GM11168 (cell line): ENCODE results near the gene MAMDC2.

ENCODE experiments used
- in situ Hi-C: fragments of 300-500 bp; cut with MboI; formaldehyde crosslinking; loops from one replicate; pipeline ENCODE4 v1.12.0; 2022; ENCODE audit warnings: low sequenced_read_pairs; ENCODE audit not compliant: unreplicated experiment

Gene MAMDC2

GRCh38 chr9:70125621-70126263, 82.1 kb downstream of the MAMDC2 start:
- in situ Hi-C loops: no loop called here

DNA sequence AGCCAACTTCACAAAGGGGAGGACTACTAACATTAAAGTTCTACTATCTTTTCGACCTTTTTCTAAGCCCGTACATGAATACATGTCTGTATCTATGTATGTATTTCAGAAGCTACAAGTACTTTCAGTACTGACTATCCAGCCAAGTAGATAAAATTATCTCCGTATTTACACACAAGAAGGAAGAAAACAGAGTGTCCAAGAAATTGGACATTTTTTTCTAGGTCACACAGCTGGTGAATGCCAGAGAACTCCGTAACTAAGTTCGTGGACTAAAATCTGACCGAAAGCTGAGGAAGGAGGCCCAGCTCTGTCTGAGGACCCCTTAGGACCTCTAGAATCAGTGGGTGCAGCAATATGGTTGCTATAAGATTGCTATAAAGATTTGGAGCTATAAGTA, 83.4 kb downstream of the MAMDC2 start:
- in situ Hi-C loops: no loop called here

GRCh38 chr9:70127540-70128416, 84.1 kb downstream of the MAMDC2 start:
- in situ Hi-C loops: no loop called here

DNA sequence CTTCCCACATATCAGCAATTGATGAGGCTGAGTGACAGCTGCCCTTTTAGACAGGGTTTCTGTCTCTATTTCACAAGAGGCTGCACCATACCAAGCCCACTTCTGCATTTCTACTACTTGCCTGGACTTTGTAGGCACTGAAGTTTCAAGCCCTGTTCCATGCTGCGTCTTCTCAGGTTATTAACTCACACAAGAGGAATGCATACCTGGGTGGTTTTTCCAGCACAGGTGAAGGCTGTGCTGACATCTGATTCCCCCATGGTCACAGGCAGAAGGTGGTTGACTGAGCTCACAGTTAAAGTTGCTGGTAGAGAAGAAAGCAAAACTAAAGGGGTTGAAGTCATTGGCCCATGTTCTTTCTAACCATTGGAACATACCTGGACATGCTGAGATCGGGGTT, 86.6 kb downstream of the MAMDC2 start:
- in situ Hi-C loops: no loop called here

DNA sequence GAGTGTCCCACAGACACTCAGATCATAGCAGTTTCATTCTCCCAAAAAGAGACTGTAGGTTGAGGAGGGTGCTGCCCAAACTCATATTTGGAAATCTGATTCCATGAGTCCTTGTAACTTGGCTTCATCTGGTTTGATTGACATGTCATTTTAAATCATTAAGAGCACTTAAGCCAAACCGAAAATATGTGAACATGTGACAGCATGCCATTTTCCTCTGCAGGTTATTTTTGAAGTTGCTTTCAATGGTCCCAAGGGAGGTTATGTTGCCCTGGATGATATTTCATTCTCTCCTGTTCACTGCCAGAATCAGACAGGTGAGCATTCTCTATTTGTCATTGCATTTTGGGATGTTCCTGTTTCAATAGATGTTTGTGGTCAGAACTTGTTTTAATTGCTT, 87.6 kb downstream of the MAMDC2 start:
- in situ Hi-C loops: no loop called here

DNA sequence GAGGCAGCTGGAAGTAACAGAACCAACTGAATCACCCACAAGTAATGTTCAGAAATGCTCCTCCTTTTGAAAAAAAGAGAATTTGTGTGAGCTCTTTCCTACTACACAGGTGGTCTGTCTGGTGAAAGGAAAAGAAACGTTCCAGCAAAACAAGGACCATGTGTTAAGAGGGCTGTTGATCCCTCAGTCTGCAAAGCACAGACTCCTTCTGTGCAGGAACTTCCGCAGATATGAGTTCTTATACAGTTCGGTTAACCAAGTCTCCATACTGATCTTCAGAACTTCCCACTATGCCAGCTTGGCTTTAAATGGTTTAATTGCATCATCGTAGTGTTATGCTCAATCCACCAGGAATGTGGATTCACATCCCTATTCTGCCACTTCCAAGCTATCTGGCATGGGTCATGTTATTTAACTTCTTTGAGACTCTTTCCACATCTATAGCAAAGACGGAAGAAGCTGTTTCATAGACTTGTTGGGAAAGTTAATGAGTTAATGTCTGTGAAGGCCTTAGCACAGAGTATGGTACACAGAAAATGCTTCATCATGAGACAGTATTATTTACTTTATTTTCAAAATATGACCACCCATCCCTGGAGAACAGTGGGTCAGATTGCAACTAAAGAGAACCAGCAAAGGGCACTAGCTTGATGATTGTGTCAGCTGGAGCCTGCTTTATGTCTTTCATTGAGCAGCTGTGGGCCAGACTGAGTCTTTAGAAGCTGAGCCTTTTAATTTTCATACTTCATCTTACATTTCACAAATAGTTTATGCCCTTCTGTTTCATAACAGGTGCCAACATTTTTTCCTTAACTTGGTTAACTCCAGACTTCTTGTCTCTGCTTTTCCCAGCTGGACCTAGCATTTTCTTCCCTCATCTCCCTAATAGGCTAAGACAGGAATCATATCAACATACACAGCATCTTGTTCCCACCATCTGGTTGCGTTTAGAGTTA, 89.9 kb downstream of the MAMDC2 start:
- in situ Hi-C loops: no loop called here

GRCh38 chr9:70134360-70134759, 90.7 kb downstream of the MAMDC2 start:
- in situ Hi-C loops: no loop called here

DNA sequence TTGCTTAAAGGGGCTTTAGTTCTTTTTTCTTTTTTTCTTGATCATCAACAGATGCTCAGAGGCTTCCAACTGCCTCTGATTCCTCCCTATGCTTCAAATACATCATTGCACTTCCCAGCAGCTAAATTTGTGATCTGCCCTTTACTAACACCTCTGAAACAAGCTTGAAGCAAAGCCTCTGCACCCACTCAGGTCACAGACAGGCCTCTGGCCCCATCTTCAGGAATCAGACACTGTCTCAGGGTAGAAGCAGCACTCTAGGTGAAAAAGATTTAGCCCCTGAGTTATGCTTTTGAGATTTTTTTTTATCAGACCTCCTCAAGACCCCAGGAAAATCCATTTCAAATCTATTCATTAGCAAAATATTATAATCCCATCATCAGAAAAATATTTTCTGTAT, 91.5 kb downstream of the MAMDC2 start:
- in situ Hi-C loops: no loop called here

GRCh38 chr9:70136632-70137031, 93.0 kb downstream of the MAMDC2 start:
- in situ Hi-C loops: no loop called here

DNA sequence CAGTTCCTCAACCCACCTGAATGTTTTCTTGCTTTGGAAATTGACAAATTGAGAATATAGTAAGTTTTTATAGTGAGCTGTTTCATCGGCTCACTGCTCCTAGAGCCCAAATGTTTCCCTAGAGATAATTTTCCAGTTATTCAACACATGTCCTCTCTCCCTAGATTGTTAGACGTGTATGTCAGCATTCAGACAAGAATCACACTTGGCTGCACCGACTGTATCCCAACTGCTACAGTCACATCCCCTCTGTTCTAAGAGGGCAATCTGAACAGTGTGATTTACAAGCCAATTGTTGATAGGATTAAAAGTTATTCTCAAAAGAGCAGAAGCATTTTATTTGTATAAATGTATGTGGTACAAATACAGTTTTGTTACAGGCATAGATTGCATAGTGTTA, 93.9 kb downstream of the MAMDC2 start:
- in situ Hi-C loops: no loop called here

- in situ Hi-C loops: no loop called here
Measured at GRCh38 chr9:70142101-70142500, 98.5 kb downstream of the MAMDC2 start.

- in situ Hi-C loops: no loop called here
Measured at GRCh38 chr9:70143394-70144130, 99.9 kb downstream of the MAMDC2 start.

DNA sequence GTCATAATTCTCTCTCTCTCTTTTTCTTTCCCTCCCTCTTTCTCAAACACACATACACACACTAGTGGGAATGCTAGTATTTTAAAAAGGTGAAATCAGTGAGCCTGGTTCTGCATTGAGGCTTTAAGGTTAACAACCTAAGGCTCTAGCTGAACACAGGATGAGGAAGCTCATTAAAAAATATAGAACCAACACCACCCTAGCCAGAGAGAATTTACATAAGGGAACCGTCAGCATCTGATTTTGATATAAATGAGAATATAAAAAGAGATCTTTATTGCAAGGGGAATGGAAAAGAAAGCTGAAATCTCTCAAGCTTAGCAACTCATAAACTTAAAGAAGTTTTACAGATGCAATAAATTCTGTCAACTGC, 100.5 kb downstream of the MAMDC2 start:
- in situ Hi-C loops: no loop called here

GRCh38 chr9:70145981-70146380, 102.3 kb downstream of the MAMDC2 start:
- in situ Hi-C loops: no loop called here

DNA sequence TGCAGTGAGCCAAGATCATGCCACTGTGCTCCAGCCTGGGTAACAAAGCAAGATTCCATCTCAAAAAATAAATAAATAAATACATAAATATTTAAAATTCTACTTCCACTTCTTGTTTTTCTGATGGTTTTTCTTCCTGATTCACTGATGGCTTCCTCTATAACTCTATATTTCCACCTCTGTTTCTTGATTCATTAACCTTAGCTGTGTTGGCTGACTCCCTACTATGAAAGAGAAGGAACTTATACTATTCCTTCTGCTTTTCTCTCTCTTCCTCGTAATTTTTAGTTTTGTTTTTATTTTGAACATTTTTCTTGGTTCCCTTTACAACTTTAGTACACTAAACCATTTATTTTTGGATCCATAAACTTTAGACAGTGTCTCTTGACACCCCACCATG, 103.5 kb downstream of the MAMDC2 start:
- in situ Hi-C loops: no loop called here

DNA sequence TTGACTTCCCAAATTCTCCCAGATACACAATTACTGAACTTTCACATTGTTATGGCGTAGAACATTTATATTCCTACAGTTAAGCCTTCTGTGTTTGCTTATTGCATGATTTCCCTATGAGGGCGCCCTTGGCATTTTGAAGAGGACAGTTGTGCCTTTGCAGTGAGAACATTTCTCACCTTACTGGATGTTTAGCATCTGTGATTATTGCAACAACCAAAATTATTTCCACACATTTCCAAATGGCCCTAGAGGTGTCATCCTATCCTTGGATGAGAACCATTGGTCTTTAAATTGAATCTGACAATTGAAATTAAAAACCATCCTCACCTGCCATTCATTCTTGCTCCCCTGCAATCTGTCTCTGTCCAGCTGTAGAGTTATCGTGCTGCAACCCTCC, 104.0 kb downstream of the MAMDC2 start:
- in situ Hi-C loops: no loop called here

- in situ Hi-C loops: loop anchor here (10.0 kb wide), 1 partner anchor 462 kb away; no protein-coding TSS in a partner anchor
Measured at GRCh38 chr9:70152350-70152749, 108.7 kb downstream of the MAMDC2 start.

GRCh38 chr9:70156729-70157128, 113.1 kb downstream of the MAMDC2 start:
- in situ Hi-C loops: loop anchor here (10.0 kb wide), 1 partner anchor 458 kb away; no protein-coding TSS in a partner anchor

DNA sequence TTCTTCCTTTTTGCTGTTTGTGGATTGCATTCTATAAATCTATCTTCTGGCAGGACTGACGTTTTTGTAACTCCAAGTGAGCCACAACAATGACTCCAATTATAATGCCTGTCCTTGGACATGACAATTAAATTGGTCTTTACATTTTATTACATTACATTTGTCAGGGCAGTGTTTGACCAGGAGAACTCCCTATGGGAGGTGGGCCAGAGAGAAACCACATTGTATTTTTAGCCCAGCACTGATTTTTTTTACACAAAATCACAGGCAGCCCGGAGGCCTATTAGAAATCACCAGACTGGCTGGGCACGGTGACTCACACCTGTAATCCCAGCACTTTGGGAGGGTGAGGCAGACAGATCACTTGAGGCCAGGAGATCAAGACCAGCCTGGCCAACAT, 116.0 kb downstream of the MAMDC2 start:
- in situ Hi-C loops: loop anchor here (10.0 kb wide), 1 partner anchor 455 kb away; no protein-coding TSS in a partner anchor
